22Rv1 (cell line): ENCODE measurements around the gene FMR1NB.

Experiments used
- ZFX ChIP-seq: fragments of 450-650 bp; IDR thresholded peaks from 2 replicates; pipeline ENCODE4 v1.6.1; 2017; ENCODE audit warnings: antibody characterized with exemption, borderline replicate concordance
- TF ChIP-seq, protein P1 (sequence below): fragments of 450-650 bp; IDR thresholded peaks from 2 replicates; pipeline ENCODE4 v1.5.1; 2017; ENCODE audit warnings: mild to moderate bottlenecking

- TF ChIP-seq, protein P1, sequence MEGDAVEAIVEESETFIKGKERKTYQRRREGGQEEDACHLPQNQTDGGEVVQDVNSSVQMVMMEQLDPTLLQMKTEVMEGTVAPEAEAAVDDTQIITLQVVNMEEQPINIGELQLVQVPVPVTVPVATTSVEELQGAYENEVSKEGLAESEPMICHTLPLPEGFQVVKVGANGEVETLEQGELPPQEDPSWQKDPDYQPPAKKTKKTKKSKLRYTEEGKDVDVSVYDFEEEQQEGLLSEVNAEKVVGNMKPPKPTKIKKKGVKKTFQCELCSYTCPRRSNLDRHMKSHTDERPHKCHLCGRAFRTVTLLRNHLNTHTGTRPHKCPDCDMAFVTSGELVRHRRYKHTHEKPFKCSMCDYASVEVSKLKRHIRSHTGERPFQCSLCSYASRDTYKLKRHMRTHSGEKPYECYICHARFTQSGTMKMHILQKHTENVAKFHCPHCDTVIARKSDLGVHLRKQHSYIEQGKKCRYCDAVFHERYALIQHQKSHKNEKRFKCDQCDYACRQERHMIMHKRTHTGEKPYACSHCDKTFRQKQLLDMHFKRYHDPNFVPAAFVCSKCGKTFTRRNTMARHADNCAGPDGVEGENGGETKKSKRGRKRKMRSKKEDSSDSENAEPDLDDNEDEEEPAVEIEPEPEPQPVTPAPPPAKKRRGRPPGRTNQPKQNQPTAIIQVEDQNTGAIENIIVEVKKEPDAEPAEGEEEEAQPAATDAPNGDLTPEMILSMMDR, result no peak
- TF ChIP-seq ZFX, result no peak
Observed at GRCh38 chrX:148070504-148070877, 89.4 kb downstream of the FMR1NB start.
